Right ventricle myocardium inferior (tissue), 1 donor: ENCODE measurements around the gene WNT4. TPM values are rescaled to one million over a fixed set of nuclear protein-coding genes. Genes with fewer than 3 reads are reported as not detected.

Experiments
- ATAC-seq: fragments of 200-7000 bp; cut with Tn5 transposase; one replicate; pipeline ENCODE4 v1.9.1; 2020; ENCODE audit warnings: mild to moderate bottlenecking, moderate library complexity
- DNase-seq: peaks from one replicate; pipeline ENCODE4 v3.0.0; 2021; ENCODE audit errors: missing footprints
- intact Hi-C: fragments of 100-400 bp; cut with DNase I; formaldehyde crosslinking; loops from one replicate; pipeline ENCODE4 v1.11.0; 2022
- total RNA-seq: library from RNA; stranded (reverse); fragmentation: NEBNext Ultra II Directional; extraction: Animal tissue kit (Norgen Biotek cat#: 25700); gene quantifications from one replicate; pipeline ENCODE4 v1.2.1, GENCODE V29; 2021
- donor health status: DM: no; HTN: yes; CAD: no; lungs with severe emphysema.

The WNT4 gene
- total RNA-seq, 1 donor from 2014 or later: not detected

DNA sequence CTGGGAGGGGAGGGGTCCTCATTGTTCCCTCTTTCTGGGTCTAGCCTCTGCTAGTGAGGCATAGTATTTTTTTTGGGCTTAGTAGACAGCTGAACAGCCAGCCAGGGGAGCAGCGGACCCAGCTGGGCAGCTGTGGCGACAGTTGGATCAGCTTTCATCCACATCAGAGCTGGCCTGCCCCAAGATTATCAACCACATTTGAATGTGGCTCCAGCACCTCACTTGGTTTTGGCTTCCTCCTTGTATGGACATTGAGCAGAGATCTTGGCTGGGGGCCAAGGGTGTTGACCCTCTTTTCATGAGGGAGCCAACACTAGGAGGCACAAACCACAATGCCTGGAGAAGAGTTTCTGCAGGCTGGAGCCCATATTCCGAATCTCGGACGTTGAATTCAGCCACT is 25.0 kb downstream of the WNT4 start:
- DNase-seq (no peak), ATAC-seq (no peak)
- intact Hi-C loops: no loop called here

DNA sequence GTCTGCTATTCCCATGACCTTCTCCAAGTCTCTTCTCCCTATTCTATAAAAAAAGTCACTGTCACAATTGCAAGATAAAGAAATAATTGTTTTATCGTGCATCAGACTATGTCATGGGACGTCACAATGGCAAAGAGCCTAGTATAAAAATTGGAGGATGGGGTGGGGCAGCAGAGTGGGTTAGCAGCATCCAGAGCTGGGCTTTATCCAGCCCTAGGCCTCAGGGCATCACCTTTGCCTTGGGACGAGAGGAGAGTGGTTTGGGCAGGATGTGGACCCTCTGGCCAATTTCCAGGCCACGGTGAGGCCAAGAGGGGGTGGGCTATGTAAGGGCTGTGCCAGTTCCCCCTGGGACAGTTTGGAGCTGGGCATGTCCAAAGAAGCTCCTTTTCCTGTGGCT is 25.7 kb downstream of the WNT4 start:
- ATAC-seq (no peak), DNase-seq (no peak)
- intact Hi-C loops: no loop called here

DNA sequence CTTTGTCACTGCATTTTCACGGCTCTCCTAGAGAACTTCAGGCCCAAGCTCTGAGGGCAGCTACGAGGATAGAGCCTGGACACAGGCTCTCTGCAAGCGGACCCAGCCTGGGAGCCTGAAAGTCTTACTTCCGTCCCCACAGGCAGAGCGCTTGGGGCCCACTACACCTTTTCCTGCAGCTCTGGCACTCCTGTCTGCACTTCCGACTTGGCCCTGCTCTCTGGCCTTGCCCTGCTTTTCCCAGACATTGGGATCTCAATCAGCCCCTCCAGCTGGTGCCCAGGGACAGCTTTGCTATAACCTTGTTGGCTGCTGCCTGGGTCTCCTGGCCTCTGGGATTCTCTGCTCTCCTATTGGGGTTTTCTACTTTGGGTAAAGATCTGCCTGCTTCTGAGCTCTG is 27.6 kb downstream of the WNT4 start:
- DNase-seq (no peak), ATAC-seq (no peak)
- intact Hi-C loops: no loop called here

DNA sequence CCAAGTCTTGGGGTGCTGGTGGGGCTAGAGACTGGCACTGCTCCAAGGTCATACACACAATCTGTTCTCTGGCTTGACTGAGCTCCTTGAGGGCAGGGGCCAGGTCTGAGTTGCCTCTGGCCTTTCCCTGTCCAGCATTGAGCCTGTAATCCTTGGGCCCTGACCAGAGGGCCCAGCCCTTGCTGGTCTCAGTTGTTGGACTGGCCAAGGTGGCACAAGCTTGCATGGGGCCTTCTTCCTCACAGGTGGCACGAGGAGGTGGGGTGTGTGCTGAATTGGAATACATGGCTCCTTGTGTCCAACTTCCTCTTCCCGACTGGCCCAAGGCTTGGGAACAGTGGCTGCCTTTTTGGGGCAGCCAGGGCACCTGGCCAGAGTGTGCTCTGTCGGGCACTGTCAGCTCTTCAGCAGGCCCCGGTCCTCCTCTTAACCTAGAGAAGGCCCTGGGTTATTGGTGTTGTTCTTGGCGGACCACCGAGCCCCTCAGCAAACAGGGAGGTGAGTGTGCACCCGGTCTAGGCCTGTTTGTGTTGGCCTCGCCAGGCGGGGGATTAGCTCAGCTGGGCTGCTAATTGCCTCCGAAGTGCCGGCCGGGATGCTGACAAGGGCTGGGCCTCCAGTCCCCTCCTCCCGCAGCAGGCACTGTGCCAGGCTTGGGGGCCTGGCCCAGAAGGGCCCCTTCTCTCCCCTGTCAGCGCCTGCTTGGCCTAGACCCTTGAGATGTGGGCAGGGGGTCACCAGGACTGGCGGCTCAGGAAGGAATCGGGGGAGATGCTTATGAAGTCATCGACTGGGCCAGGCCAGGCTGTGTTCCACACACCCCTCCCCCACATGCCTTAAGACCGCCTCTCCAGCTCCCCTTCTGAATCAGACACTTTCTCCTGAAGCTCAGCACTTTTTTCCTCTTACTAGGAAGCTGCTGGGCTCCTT is 28.5 kb downstream of the WNT4 start:
- intact Hi-C loops: no loop called here
- no peak for ATAC-seq
- no peak for DNase-seq

DNA sequence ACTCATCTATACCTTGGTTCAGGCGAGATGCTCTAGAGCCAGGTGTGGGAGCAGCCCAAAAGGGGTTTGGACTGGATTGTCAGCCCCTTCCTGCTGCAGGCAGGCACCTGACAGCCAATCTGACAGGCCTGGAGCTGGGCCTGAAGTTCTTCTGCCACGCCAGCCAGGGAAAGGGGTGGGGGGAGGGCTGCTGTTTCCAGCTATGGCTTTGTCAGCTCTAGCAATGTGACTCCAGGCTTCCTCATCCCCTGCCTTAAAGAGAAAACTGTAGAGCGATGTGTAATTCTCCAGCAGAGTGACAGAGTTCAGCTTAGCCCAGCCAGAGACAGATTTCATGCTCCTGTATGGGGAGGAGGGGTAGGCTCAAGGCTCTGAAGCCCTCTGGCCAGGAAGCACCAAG is 30.3 kb downstream of the WNT4 start:
- ATAC-seq (peak; percentile 53), DNase-seq (no peak)
- intact Hi-C loops: no loop called here

DNA sequence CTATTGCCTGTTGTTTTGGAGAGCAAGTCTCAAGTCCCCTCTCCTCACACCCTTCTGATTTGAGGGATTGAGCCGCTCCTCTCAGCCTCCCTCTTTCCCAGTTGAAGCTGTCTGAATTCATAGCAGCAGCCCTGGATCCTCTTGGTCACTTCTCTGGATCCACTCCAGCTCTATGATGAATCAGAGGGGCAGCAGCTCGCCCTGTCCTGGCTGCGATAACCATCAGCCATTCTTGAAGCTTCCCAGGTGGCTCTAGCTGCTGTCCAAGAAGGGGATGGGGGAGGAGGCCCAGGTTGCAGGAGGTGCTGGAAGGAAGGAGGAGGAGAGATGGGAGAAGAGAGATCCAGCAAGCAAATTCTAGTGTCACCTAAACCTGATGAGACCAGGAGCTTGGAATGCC is 31.3 kb downstream of the WNT4 start:
- intact Hi-C loops: no loop called here
- DNase-seq: no peak
- ATAC-seq: no peak

DNA sequence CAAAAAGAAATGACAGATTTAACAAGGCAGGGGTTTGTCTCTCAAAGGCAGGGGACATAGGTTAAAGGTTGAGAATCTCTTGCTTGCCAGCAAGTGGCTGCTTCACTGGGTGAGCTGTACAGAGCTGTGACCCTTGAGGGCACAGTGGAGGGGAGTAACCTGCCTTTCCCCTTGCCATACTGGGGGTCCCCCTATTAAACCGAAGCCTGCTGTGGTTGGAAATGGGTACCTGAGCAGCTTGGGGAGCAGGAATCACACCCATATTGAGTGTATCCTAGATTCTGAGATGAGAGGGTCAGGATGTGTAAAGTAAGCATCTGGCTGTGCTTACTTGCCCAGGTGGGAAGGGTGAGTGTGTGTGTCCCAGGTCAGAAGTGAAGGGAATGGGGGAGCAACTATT is 31.8 kb downstream of the WNT4 start:
- no peak for DNase-seq
- intact Hi-C loops: no loop called here
- no peak for ATAC-seq

DNA sequence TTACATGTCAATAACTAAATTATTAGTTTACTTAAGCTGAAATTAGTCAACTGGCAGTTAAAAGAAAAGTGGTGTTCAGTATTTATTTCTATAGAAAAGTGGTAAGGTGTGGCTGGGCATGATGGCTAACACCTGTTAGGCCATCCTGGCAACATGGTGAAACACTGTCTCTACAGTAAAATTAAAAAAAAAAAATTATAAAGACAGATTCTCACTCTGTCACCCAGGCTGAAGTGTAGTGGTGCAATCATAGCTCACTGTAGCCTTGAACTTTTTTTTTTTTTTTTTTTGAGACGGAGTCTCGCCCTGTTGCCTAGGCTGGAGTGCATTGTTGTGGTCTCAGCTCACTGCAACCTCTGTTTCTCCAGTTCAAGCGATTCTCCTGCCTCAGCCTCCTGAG is 32.9 kb downstream of the WNT4 start:
- intact Hi-C loops: no loop called here
- ATAC-seq (no peak), DNase-seq (no peak)

DNA sequence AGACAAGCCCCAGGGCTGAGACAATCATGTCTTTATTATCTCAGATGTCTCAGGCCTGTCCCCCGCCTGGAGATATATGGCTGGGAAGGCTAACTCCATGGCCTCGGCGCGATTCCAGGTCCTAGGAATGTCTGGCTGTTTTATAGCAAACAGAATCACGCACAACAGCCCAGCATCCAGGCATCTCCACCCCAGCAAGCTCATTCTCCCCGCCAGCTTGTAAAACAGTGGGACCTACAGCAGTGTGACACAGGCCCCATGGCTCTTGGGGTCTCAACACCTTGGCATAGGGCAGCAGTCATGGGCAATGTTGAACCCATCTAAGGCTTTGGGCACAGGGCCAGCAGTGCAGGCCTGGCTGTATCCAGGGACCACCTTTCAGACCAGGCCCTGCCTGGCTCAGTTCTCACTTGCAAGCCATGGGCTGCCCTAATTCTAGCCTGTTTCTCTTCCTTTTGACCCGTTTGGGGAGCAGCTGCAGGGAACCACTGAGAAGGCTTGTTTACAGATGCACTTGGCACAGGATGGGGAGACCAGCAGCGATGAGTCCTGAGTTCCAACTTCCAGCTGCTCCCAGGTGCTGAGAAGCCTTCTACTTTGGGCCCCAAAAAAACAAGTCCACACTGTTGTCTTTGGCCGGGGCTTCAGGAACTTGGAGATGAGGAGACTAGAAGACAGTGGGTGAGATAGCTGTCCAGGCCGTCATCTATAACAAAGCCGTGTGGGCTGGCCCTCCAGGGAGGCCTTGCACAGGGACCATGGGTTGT is 34.4 kb downstream of the WNT4 start:
- DNase-seq (peak; percentile 63), ATAC-seq (peak; percentile 17)
- intact Hi-C loops: loop anchor here (5.0 to 10.0 kb wide), 2 partner anchors 169 to 536 kb away; partner anchors contain the start of gene C1QC

DNA sequence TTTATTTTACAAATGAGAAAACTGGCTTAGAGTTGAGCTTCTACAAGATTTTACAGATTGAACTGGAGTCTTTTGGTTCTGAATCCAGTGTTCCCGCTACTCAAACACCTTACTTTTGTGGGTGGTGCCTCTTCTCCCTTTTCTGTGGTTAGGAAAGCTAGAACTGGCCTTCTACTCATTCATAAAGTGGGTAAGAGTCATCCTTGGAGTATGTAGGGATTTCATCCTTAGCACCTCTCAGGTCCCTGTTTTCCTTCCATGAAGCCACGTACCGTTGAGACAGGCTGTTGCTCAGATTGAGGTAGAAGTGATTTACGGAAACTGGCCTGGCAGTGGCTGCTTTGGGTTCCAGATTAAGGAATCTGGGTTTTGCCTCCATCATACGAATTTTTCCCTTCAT is 35.8 kb downstream of the WNT4 start:
- intact Hi-C loops: loop anchor here (5.0 to 10.0 kb wide), 2 partner anchors 170 to 538 kb away; partner anchors contain the start of gene C1QC
- ATAC-seq: no peak

DNA sequence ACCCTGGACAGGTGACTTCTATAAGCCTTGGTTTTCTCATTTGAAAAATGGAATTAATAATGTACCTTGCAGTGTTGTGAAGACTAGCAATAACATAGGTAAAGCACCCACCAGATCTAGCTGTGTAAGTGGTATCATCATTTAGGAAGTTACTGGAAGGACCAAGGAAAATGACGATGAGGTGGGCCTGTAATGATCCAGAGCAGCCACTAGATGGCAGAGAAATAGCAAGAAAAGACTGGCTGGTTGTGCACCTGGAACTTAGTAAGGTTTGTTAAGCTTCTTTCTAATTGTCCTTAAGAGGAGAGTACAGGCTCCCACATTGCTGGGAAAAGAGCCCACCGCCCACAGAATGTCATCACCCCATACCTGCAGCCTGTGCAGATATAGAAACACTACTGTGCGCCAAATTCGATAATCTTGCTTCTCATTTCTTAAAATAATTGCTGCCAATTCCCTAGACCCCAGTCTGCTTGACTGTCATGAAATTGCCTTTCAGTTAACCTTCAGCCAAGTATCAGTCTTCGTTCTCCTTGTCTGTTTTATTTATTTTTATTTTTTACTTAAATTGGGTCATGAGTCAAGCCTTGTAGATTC is 37.2 kb downstream of the WNT4 start:
- ATAC-seq (no peak), DNase-seq (no peak)
- intact Hi-C loops: loop anchor here (2.0 to 10.0 kb wide), 3 partner anchors 172 to 539 kb away; partner anchors contain the start of gene C1QC

More for the DNA sequence above, 35.8 kb downstream of the WNT4 start:
- no peak for DNase-seq

DNA sequence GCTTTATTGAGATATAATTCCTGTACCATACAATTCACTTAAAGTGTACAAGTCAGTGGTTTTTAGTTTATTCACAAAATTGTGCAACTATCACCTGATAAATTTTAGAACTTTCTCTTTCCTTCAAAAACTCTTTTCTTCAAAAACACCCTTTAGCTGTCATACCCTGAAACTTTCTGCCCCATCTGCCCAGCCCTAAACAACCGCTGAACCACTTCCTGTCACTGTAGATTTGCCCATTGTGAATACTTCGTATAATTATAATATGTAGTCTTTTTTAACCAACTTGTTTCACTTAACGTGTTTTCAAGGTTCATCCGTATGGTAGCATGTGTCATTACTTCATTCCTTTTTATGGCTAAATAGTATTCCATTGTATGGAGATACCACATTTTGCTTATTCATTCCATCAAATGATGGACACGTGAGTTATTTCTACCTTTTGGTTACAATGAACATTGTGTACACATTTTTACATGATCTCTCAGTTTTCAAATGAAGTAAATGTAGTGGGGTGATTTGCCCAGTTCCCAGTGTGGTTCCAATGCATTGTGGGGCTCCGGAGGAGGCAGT is 37.9 kb downstream of the WNT4 start:
- DNase-seq: no peak
- no peak for ATAC-seq
- intact Hi-C loops: loop anchor here (2.0 to 10.0 kb wide), 3 partner anchors 172 to 540 kb away; partner anchors contain the start of gene C1QC

DNA sequence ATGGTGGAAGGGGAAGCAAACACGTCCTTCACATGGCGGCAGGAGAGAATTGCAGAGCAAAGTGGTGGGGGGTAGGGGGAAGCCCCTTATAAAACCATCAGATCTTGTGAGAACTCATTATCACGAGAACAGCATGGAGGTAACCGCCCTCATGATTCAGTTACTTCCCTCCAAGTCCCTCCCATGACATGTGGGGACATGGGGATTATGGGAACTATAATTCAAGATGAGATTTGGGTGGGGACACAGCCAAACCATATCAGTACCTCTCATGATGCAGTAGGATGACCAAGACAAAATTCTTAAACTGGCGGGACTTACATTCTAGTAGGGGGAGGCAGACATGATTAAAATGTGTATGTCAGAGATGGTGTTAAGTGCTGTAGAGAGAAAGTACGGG is 38.8 kb downstream of the WNT4 start:
- intact Hi-C loops: loop anchor here (2.0 to 10.0 kb wide), 2 partner anchors 309 to 541 kb away; partner anchors contain the start of gene C1QC
- no peak for DNase-seq
- no peak for ATAC-seq

DNA sequence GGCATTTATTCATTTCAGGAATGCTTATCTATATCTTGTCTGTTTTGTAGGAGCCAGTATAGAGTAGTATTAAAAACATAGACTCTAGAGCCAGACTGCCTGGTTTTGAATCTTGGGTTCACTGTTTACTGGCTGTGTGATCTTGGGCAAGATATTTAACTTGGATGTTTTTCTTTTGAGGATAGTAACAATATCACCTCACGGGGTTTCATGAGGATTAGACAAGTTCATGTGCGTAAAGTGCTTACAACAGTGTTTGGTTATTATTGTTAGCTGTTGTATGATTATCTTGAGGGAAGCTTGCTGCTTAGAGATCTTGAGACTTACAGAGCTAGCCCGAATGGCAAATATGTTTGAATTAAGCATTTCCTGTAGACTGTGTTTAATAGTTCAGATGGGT is 40.2 kb downstream of the WNT4 start:
- no peak for ATAC-seq
- intact Hi-C loops: loop anchor here (10.0 kb wide), 1 partner anchor 542 kb away; the partner anchor contains the start of gene C1QC
- DNase-seq: no peak

DNA sequence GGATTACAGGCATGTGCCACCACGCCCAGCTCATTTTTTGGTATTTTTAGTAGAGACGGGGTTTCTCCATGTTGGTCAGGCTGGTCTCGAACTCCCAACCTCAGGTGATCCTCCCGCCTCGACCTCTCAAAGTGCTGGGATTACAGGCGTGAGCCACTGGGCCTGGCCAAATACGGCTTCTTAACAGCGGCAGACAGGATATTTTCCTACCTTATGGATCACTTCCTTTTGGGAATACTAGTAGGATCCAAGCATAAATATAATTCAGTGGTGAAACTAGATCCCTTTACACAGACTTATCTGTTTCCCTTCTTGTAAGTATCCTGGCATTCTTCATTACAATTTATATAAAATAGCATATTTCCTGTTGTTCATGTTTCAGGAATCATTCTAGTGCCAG is 40.9 kb downstream of the WNT4 start:
- DNase-seq (no peak), ATAC-seq (no peak)
- intact Hi-C loops: loop anchor here (10.0 kb wide), 1 partner anchor 543 kb away; the partner anchor contains the start of gene C1QC

DNA sequence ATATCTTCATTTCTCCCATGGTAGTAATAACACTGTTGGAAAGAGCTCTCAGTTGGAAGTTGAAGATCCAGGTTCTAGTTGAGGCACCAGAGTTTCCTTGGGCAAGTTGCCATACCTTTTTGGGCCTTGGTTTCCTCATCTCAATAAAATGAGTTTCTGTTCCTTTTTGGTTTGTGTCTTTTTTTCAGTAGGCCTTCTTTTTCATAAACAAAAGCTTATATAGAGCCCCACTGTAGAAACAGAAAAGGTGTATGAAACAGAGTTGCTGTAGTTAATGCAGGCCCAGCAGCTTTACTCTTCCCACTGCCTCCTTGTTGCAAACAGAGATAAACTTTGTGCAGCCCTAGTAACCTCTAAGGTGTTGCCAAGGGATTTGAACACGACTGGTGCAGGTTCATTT is 41.7 kb downstream of the WNT4 start:
- no peak for ATAC-seq
- no peak for DNase-seq
- intact Hi-C loops: loop anchor here (10.0 kb wide), 1 partner anchor 544 kb away; the partner anchor contains the start of gene C1QC

DNA sequence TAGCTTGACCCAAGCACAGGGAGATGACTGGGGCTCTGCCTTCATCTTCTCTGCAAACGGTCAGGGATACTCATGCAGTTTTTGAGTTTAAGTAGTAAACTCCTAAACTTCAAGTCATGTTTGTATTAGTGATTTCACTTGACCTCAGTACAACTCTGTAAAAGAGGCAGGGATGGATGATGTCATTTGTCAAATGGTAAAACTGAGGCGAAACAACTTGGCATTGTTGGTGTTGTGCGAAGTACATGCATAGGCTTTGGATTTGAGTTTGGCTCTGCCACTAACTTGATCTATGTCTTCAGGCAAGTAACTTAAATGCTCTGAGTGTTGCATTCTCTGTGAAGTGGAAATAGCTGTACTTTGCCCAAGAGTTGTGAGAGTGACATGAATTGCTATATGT is 42.7 kb downstream of the WNT4 start:
- intact Hi-C loops: loop anchor here (10.0 kb wide), 1 partner anchor 545 kb away; the partner anchor contains the start of gene C1QC
- no peak for ATAC-seq
- no peak for DNase-seq

DNA sequence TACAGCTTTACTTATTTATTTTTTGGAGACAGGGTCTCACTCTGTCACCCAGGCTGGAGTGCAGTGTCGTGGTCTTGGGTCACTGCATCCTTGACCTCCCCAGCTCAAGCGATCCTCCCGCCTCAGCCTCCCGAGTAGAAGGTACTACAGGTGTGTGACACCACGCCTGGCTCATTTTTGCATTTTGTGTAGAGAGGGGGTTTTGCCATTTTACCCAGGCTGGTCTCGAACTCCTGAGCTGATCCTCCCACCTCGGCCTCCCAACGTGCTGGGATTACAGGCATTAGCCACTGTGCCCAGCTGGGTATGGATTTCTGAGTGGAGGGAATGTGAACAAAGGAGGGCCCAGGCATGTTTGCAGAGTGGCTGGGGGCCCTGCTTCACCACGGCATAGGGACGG is 44.1 kb downstream of the WNT4 start:
- intact Hi-C loops: no loop called here
- ATAC-seq (no peak), DNase-seq (no peak)

DNA sequence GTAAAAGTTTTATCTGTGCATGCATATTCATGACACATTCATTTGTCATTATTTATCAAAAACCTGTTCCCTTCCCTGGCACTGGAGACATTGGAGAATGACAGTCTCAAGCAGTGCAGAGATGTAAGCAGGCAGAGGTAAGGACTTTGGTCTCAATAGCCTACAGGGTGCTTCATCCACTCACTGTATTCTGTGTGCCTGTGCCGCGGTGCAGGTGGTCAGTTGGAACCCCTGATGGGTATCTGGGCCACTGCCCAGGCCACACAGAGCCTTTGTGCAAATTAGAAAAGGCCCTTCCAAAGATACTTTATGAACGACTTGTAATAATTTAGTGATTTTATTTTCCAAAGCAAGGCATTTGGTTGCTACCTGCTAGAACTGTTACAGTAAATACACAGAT is 46.4 kb downstream of the WNT4 start:
- DNase-seq (no peak), ATAC-seq (no peak)
- intact Hi-C loops: no loop called here
